Activated CD8-positive, alpha-beta memory T cell treated with anti-CD3 and anti-CD28 coated beads for 36 hours (primary cell): ENCODE data around the gene CD53. TPM values are rescaled to one million over a fixed set of nuclear protein-coding genes. Genes with fewer than 3 reads are reported as not detected.

Experiments used
- CTCF ChIA-PET: fragments of 350-600 bp; sonication (Branson Sonifier 250); formaldehyde crosslinking; loops from one replicate; lab custom pipeline; 2021; ENCODE audit warnings: antibody characterized with exemption; lab: Charles Lee
- POLR2A ChIA-PET: fragments of 350-600 bp; sonication (Branson Sonifier 250); formaldehyde crosslinking; loops from one replicate; lab custom pipeline; 2021; ENCODE audit warnings: antibody characterized with exemption; lab: Charles Lee
- total RNA-seq, 2 experiments: library from RNA; stranded (reverse); gene quantifications; one replicate each; pipeline ENCODE4 v1.2.3, GENCODE V29; 2021

The CD53 gene
- total RNA-seq, 2 experiments from 2014 or later = 201 to 205 TPM

DNA sequence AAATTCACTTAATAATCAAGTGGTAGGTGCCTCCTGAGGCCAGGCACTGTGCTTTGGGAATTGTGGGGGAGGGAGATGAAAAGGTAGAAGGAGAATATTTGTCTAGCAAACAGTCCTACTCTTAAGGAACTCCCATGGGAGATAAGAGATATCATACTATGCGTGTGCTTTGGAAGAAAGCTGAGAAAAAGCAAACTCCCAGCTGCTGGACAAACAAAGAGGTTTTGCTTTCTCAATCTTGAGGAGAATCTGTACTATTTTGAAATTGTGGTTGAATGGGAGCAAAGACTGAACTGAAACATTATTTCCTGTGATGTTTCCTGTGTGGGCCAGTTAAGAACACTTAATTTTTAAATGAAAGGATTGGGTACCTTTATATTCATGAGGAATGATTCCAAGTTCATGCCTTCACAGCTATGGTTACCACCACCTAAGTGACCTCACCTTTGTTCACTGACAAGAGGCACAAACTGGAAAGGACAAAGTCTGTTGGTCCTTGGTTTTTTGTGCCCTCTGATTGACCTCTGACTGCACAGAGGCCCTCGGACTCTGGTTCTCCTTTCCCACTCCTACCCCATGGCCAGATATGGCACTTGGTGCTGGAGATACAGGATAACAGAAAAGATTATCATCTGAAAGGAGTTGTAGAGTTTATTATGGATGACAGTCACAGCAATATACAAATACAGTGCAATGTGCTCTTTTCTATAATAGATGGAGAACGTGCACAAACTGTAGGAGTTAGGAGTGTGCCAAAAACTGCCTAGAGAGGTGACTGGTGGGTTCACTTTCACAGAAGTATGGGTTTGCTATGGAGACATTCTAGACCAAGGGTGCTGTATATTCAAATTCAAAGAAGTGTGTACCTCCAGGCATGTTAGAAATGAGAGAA is 1.6 kb downstream of the CD53 start:
- CTCF ChIA-PET = interaction anchor here (0.6 to 1.3 kb wide), 4 partner anchors 86 to 1474 kb away, joined by 3 to 6 read pairs (median 4); no protein-coding TSS in a partner anchor
- POLR2A ChIA-PET = interaction anchor here (1.7 kb wide), 1 partner anchor 90 kb away, joined by 8 read pairs; the partner anchor contains the start of gene LRIF1

DNA sequence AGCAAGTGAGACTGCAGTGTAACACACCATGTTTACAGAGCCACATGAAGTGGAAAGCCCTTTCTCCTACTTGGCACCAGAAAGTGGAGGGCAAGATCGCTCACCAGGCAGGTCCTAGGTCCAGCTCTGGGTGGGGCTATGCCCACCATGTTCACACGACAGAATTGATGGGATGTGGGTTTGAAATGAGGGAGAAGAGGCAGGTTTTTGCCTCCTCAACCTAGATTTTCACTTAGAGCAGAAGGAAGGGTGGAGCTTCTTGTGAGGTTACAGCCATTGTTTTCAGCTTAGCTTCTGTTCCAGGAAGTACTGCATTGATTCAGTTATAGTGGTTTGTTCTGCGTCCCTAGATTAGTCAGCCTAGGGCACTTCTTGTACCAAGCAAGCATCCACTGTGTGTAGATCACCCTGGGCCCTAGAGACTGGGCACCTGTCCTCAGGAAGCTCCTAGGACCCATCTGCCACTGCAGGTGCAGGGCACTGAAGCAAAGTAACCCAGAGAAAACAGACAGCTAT is 2.3 kb downstream of the CD53 start:
- CTCF ChIA-PET = interaction anchor here (0.6 to 1.3 kb wide), 5 partner anchors 11 to 1473 kb away, joined by 3 to 6 read pairs (median 3); no protein-coding TSS in a partner anchor
- POLR2A ChIA-PET = interaction anchor here (1.1 to 1.7 kb wide), 2 partner anchors 89 to 201 kb away, joined by 6 to 8 read pairs; partner anchors contain the start of genes KCNA3 and LRIF1

DNA sequence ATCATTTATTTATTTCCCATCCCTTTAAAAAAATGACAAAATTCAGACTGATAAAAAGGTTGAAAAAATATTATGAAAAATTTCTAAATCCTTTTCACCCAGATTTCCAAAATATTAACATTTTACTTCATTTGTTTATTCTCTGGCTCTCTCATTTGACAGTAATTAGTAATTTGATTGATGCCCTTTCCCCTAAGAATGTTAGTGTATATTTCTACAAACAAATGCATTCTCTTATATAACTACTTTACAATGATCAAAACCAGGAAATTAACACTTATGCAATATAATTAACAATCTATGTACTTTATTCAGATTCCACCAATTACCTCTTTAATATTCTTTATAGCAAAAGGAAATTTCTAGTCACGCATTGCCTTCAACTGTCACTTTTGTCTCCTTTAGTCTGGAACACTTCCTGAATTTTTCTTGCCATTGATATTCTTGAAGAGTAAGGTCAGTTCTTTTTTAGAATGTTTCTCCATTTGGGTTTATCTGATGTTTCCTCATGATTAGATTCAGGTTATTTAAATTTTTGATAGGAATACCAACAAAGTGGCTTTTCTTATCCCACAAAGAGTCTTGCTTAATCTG is 3.9 kb downstream of the CD53 start:
- ChIA-PET POLR2A (interaction anchor here (1.6 kb wide), 1 partner anchor 203 kb away, joined by 7 read pairs; no protein-coding TSS in a partner anchor), CTCF (no interaction called here)

DNA sequence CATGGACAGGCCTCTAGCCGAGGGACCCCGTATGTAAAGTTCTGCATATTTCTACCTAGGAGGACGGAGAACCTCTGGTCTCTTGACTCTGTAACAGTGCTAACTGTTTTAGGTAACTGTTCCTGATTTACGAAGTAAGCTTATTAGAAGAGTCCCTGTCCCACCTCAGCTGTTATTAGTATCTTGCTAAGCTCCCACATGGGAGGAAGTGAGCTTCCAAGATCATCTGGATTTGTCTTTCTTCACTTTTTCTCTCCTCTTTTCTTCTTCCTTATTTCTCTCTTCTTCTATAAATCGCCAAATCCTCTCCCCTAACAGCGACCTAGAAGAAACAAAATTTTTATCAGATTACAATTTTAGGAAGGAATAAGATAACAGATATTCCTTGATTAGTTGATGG is 4.4 kb downstream of the CD53 start:
- ChIA-PET CTCF (no interaction called here), POLR2A (interaction anchor here (1.6 kb wide), 1 partner anchor 204 kb away, joined by 7 read pairs; no protein-coding TSS in a partner anchor)

DNA sequence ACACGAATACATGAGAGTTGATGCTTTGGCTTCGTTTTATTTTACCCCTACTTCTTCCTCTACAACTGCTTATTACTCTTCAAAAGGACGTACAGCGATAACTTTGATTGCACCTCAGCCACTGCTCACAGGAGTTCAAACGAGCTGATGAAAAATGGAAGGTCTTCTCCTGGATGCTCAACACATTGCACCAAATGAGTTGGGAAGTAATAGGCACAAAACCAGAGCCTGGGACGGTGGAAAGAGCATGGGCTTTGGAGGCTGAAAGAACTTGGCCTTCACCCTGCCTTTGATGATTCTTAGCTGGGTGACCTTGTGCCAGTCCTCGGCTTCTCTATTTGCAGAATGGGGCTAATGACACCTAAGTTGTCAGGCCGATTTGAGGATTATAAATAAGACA is 4.8 kb downstream of the CD53 start:
- CTCF ChIA-PET = no interaction called here
- POLR2A ChIA-PET = interaction anchor here (1.6 kb wide), 1 partner anchor 204 kb away, joined by 7 read pairs; no protein-coding TSS in a partner anchor

DNA sequence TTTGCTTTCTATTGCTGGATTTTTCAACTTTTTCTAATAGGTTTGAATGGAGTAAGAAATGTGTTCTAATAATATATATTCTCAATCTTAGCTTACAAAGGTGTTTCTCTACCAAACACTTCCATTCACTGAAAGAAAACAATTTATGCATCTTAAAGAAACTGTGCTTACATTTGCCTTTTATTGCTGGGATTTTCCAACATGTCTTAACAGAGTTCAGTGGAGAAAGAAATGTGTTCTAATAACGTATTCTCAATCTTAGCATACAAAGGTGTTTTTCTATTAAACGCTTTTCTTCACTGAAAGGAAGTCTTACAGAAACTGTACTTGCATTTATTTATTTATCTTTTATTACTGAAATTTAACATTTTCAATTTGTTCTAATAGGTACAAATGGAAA is 5.6 kb downstream of the CD53 start:
- ChIA-PET POLR2A (no interaction called here), CTCF (interaction anchor here (0.8 kb wide), 1 partner anchor 205 kb away, joined by 3 read pairs; no protein-coding TSS in a partner anchor)

DNA sequence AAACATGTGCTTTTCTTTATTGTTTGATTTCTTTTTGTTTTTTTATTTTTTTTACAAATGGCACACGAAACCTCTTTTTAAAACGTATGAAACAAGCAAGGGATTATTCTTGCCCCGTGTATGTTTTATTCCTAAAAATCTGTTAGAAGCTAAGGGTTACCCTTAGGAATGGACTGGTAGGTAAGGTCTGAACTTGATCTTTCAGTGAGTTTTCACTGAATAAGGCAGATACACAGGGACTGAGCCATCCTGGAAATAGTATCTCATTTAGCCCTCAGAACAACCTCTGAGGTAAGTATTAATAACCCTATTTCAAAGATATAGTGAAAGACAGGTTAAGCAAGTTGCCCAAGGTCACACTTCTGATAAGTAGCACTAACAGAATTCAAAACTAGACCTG is 6.0 kb downstream of the CD53 start:
- ChIA-PET CTCF (interaction anchor here (0.8 kb wide), 1 partner anchor 205 kb away, joined by 3 read pairs; no protein-coding TSS in a partner anchor), POLR2A (interaction anchor here (0.5 to 0.7 kb wide), 2 partner anchors 205 to 244 kb away, joined by 3 read pairs; no protein-coding TSS in a partner anchor)

DNA sequence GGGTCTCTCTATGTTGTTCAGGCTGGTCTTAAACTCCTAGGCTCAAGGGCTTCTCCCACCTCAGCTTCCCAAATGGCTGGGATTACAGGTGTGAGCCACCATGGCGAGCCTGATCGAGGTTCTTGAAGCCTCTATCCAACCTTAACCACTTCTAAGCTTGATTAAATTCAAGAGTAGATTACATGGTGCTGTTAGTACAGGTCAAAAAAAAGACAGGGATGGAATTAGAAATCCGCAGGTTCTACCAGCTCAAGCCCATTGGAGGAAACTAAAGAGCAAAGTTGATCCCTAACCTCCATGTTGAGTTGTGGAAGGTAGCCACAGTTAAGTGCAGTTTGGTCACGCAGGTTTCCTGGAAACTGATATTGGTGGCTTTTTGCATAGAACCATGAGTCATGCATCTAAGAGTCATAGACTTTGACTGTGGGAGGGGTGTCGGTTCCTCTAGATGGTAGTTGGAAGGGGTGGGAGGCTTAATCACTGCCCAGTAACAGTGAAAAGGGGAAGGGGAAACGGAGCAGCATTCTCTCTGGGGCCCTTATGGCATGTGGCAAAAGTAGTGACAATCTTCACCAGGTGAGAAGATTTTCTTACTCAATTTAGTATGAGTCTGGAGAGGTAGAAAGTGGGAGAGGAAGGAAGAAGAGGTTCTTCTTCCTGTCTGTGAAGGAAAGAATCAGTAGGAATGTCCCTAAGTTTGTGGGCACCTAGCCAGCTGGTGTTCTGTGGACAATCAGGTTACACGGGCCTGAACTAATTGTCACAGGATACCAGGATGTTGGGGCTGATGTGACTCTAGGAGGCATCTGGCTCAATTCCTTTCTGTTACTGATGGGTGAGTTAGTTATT is 7.0 kb downstream of the CD53 start:
- ChIA-PET CTCF (no interaction called here), POLR2A (interaction anchor here (0.7 to 1.0 kb wide), 2 partner anchors 12 to 206 kb away, joined by 3 read pairs; no protein-coding TSS in a partner anchor)

DNA sequence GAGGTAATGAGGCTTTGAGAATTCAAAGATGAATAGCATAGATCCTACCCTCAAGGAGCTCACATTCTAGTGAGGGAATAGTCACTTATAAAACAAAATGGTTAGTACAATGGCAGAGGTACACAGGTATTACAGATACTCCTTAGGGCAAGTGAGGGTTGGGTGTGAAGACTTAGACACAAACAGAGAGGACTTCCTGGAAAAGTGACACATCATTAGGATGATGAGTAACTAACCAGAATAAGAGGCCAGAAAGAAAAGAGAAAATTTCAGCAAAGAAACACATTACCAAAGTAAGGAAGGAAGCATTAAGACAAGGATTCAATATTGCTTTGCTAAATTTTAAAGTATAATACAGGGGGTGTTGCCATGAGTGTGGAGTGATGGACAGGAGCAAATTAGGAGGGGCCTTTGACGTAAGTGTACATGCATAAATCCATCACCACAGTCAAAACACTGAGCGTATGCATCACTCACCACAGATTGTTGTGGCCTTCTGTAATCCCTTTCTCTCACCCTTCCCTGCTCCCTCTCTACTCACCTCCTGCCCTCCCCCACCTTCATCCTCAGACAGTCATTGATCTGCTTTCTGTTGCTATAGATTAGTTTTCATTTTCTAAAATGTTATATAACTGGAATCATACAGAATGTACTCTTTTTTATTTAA is 7.9 kb downstream of the CD53 start:
- CTCF ChIA-PET = no interaction called here
- POLR2A ChIA-PET = no interaction called here

DNA sequence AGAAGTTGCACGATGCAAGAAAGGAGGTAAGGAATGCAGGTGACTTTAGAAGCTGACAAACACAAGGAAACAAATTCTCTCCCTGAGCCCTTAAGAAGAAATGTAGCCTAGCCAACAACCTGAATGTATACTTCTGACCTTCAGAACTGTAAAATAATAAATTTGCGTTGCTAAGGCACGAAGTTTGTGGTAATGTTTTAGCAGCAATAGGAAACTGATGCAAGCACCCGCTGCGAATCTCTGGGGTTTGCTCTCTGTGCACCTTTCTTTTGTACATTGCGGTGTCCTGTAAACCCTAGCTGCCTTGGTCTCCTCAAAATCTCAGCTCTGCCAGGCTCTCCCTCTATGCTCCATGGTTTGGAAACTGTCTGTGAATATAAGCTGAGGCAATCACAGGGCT is 15.1 kb downstream of the CD53 start:
- CTCF ChIA-PET = no interaction called here
- POLR2A ChIA-PET = no interaction called here

DNA sequence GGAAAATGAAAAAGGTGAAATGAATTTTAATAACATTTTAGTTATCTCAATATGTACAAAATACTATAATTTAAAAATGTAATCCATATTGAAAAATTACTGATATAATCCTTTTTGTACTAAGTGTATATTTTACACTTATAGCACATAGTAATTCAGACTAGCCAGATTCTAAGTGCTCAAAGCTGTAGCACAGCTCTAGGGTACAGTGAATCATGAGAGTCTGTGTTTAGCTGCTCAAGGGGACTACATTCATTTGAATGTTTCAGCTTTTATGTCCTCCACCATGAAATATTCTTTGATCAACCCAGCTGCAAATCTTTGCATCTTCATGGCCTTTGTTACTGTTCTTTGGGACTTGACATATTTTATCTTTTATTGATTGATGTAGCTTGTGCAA is 15.7 kb downstream of the CD53 start:
- POLR2A ChIA-PET = no interaction called here
- CTCF ChIA-PET = no interaction called here

DNA sequence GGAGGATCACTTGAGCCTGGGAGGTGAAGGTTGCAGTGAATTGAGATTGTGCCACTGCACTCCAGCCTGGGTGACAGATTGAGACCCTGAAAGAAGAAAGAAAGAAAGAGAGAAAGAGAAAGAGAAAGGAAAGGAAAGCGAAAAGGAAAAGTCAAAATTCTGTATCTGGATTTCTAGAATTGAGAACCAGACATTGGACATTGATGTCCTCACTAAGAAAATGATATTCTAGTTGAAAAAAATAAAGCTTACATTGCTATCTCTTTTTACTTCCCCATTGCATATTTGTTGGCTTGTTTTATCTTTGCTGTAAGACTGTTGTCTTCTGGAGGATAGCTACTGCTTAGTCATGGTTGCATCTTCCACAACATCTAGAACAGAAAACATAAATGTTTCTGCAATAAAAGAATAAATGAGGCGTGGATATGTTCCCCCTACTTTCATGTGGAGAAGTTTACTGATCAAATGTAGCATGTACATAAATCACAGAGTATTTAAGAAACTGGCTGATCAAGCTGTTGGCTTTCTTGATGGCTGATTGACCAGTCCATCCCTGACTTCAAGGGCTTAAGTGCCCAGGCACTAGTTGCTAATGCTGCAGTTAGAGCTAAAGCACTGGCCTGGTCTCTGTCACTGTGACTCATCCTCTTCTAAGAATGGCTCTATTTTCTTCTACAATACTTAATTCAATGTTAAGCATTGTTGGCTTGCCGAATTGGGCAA is 17.7 kb downstream of the CD53 start:
- ChIA-PET POLR2A (interaction anchor here (1.0 kb wide), 1 partner anchor 18 kb away, joined by 3 read pairs; no protein-coding TSS in a partner anchor), CTCF (interaction anchor here (1.0 kb wide), 1 partner anchor 74 kb away, joined by 3 read pairs; the partner anchor contains the start of gene LRIF1)

DNA sequence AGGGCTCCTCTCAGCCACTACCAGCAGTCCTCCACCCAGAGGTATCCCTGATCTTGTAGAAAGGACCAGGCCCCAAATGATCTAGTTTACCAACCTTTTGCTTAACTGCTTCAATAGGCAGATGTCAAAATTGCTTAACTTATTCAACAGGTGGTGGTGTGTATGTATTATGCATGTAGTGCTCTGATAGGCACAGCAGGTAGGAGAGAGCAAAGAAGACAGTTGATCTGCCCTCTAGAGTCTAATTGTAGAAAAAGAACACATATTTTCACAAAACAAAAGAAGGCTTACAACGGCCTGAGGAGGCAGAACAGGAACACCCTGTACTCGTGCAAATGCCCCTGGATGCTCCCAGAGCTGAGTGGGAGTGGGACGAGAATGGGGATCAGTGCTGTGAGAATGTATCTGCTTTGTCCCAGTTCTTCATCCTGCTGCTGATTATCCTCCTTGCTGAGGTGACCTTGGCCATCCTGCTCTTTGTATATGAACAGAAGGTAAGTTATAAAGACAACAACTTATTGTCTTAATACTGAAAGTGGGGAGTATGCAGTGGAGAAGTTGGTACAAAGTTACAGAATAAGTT is 21.1 kb downstream of the CD53 start:
- CTCF ChIA-PET = no interaction called here
- POLR2A ChIA-PET = no interaction called here

DNA sequence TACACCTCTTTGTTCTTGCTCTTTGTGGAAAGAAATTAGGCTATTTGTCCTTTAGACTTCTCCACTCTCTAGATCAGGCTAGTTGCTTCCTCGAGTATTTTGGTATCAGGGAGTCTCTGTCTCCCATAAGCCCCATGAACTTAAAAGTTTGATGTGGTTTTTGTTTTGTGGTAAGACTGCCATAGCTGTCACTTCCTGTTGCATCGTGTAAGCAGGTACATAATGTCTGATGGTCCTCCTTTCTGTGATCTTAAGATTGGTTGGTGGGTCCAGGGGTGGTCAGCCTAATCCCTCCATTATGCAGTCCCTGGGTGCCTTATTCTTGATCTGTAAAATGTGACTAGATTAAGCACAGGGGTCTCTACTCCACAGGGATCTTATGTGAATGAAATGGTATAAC is 23.1 kb downstream of the CD53 start:
- POLR2A ChIA-PET = no interaction called here

DNA sequence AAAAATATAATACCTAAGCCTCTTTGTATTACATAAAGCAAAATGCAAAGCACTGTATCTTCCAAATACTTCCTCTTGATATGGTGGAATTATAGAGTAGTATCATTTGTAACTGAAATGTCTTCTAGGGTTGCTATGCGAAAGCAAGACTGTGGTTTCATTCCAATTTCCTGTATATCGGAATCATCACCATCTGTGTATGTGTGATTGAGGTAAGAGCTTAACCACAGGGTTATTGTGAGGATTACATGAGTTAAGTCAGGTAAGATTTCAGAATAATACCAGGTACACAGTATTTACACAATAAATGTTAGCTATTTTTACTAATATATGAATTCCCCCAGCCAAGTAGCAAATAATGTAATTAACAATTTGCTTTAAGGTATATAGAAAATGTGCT is 24.7 kb downstream of the CD53 start:
- ChIA-PET CTCF (no interaction called here), POLR2A (no interaction called here)

More for the DNA sequence above, 23.1 kb downstream of the CD53 start:
- CTCF ChIA-PET = no interaction called here

DNA sequence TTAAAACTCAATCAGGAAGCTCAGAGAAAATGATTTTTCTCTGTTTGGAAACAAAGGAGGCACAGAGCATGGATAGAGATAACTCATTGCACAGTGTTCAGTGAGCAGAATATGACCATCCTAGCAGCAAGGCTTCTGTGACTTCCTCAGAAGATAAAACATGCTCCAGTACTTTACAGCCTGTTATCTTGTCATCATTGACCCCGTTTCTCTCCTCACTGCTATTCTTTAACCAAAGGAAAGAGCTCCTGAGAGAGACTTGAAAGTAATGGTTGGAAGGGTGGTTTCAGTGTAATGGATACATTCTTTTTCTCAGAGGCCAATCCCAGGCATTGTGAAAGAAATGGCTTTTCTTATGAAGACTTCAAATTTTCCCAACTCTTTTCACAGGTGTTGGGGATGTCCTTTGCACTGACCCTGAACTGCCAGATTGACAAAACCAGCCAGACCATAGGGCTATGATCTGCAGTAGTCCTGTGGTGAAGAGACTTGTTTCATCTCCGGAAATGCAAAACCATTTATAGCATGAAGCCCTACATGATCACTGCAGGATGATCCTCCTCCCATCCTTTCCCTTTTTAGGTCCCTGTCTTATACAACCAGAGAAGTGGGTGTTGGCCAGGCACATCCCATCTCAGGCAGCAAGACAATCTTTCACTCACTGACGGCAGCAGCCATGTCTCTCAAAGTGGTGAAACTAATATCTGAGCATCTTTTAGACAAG is 25.9 kb downstream of the CD53 start:
- CTCF ChIA-PET = no interaction called here

DNA sequence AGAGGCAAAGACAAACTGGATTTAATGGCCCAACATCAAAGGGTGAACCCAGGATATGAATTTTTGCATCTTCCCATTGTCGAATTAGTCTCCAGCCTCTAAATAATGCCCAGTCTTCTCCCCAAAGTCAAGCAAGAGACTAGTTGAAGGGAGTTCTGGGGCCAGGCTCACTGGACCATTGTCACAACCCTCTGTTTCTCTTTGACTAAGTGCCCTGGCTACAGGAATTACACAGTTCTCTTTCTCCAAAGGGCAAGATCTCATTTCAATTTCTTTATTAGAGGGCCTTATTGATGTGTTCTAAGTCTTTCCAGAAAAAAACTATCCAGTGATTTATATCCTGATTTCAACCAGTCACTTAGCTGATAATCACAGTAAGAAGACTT is 26.5 kb downstream of the CD53 start:
- ChIA-PET POLR2A (no interaction called here), CTCF (no interaction called here)

More for the DNA sequence above, 25.9 kb downstream of the CD53 start:
- POLR2A ChIA-PET = no interaction called here
